Measurements from ENCODE around the gene LMLN.
A peak's percentile ranks its signal among the peaks of the same experiment; 100 is the strongest.
"Not testable (repeated sequence)": the region's sequence is repeated elsewhere in the genome, so short reads cannot be mapped to it uniquely, and the experiment has no call there.

Gene LMLN

DNA sequence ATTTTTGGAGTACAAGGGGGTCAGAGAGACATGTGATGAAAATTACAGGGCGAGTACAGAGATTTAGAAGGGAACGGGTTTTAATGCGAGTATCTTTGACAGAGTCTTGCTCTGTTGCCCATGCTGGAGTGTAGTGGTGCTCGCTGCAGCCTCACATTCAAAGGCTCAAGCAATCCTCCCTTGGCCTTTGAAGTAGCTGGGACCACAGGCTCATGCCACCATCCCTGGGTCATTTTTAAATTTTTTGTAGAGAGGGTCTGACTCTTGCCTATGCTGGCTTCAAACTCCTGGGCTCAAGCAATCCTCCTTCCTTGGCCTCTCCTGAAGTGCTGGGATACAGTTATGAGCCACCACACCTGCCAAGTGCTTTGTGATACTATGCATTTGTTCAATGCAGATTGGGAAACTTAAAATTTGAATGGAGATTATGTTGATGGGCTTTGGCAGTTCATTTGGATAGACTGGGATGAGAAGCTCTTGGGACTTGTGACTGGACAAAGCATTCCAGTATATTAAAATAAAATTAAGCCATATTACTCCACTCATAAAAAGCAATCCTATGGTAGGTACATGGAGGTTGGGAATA lies 4.0 kb upstream of the LMLN start:
- no peak for DNase-seq (ENCODE audit: low read depth in 2 of 2)

DNA sequence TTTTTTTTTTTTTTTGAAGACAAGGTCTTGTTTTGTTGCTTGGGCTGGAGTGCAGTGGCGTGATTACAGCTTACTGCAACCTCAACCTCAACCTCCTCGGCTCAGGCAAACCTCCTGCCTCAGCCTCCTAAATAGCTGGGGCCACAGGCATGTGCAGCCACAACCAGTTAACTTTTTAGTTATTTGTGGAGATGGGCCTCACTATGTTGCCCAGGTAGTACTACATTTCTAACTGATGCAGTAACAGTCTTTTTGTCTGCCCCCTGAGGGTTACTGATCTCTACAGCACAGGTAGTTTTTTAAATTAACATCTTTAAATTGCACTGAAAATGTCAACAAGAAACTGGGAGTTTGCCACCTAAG lies 3.4 kb upstream of the LMLN start:
- DNase-seq (ENCODE audit: low read depth in 2 of 2) = no peak

DNA sequence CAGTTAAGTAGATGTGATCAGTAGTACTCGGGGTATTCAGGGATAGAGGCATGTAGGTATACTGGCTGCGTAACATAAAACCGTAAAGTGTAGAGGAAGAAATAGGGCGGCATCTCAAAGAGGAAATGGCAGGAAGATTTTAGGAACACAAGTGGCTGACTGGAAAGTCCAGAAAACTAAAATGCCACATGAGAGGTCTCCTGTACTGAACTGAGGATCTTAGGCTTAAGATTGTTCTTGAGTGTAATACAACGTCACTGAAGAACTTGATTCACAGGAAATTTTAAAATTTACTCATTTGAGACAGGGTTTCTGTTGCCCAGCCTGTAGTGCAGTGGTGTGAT lies 2.3 kb upstream of the LMLN start:
- no peak for DNase-seq (ENCODE audit: low read depth in 2 of 2)

DNA sequence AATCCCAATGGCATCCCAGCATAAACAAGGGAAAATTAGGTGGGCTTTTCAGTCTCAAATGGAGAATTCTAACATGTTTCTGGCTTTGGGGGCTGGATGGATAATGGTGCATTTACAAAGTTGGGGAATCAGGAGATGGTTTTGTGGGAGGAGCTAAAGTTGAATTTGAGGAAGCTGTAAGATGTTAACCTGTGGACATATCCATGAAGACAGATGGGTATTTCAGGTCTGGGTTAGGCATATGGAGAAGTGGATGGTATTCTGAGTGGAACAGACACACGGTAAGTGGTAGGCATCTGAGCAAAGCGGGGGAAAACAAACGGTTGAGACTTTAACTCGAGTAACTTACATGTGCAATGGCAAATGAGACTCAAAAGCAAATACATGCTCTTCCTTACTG lies 1.7 kb upstream of the LMLN start:
- DNase-seq (ENCODE audit: low read depth in 2 of 2) = no peak

DNA sequence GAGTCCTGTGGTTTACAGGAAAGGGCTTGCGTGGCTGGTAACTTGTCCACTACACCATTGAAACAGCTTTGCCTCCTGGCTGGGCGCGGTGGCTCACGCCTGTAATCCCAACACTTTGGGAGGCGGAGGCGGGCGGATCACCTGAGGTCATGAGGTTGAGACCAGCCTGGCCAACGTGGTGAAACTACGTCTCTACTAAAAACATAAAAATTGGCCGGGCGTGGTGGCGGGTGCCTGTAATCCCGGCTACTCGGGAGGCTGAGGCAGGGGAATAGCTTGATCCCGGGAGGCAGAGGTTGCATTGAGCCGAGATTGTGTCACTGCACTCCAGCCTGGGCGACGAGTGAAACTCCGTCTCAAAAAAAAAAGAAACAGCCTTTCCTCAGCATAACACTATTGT lies 1.2 kb upstream of the LMLN start:
- DNase-seq (ENCODE audit: low read depth in 2 of 2) = not testable (repeated sequence)

DNA sequence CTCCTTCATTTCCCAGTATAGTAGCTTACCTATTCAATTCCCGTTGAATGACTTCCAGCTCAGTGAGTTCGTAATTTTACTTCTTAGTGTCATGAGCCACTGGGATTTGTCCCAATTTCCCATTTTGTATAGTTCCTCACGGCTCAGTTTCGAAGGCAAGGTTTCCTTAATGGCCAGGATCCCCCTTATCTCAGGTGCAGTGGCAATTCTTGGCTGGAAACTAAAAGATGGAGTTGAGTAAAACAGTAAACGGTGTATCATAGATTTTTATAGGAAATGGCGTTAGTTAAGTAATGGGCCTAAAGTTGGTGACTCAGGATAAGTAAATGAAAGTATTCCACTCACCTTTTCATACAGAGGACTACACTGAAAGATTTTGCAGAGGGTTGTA lies 522 bp upstream of the LMLN start:
- no peak for DNase-seq (ENCODE audit: low read depth in 2 of 2)

DNA sequence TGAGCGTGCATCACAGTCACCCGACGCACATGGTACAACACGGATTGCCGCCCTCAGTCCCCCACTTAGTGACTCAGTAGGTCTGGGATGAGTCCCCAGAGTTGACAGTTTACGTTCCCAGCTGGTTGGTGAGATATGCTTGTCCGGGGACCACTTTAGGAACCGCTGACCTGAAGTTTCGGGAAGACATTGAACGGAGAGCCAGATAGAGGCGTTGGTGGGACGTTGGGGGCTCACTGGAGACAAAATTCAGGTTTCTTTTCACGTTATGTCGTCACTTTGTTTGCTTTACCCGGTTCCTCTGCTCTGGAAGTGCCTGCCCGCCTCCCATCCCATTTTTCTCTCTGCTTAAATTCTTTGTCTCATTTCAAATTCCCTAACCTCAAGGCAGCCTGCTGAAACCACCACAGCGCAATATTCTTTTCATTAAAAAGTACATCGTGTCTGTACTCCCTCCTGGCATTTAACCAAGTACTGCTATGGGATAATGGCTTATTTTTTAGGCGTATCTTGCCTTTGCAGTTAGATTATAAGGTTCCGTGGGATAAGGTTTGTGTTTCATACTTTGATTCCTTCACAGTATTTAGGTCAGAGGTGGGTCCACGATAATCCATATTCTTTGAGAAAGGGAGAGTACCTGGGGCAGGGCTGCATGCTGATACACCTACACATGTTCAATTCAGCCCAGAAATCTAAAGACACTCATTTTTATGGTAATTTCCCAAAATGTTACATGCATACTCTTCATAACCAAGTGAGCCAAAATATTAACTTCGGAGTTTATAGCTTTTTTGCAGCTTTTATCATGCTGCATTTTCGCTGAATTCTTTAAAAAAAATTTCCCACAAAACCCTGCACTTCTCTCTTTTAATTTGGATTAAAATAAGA lies 921 bp downstream of the LMLN start:
- DNase-seq (ENCODE audit: low read depth in 2 of 2) = peak in 1 of 2 donors; percentile 43

DNA sequence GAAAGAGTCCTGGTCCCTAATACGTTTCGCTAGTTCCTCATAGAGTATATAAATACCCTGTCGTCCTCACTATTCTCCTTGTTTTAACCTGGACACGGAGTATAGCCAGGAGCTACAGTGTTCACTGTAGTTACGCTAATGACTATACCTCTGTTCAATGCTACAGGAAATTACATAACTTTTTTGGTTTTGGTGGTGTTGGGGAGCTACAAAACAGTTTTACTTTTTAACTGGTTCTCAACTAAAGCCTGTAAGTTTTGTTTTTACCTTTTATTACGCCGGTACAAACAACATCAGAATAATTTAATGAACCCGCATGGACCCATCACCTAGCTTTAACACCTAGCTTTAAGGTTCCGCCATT lies 1.5 kb downstream of the LMLN start:
- no peak for DNase-seq (ENCODE audit: low read depth in 2 of 2)

DNA sequence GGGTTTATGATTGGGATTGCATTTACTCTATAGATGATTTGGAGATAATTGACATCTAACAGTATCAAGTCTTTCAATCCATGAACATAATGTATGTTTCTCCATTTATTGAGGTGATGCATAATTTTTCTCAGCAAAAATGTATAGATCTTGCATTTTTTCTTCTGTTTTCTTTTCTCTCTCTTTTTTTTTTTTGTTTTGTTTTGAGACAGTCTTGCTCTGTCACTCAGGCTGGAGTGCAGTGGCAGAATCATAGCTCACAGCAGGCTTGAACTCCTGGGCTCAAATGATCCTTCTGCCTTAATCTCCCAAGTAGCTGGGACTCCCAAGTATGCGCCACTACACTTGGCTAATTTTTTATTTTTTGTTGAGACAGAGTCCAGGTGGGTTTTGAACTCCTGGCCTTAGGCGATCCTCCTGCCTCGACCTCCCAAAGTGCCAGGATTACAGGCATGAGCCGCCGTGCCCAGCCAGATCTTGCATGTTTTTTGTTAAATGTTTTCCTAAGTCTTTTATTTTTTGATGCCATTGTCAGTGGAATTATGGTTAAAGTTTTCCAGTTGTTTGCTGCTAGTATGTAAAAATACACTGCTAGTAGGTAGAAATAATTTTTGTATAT lies 3.1 kb downstream of the LMLN start:
- no peak for DNase-seq (ENCODE audit: low read depth in 2 of 2)

DNA sequence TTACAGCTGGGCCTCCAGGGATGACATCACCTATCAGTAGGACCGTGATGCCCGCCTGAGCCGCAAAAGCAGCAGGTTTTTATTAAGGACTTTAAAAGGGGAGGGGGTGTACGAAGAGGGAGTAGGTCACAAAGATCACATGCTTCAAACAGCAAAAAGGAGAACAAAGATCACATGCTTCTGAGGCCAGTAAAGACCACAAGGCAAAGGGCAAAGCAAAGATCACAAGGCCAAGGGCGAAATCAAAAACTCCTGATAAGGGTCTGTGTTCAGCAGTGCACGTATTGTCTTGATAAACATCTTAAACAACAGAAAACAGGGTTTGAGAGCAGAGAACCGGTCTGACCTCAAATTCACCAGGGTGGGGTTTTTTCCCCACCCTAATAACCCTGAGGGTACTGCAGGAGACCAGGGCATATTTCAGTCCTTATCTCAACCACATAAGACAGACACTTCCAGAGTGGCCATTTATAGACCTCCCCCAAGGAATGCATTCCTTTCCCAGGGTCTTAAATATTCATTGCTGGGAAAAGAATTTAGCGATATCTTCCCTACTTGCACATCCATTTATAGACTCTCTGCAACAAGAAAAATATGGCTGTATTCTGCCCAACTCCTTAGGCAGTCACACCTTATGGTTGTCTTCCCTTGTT lies 7.4 kb downstream of the LMLN start:
- not testable (repeated sequence) for DNase-seq (ENCODE audit: low read depth in 2 of 2)

DNA sequence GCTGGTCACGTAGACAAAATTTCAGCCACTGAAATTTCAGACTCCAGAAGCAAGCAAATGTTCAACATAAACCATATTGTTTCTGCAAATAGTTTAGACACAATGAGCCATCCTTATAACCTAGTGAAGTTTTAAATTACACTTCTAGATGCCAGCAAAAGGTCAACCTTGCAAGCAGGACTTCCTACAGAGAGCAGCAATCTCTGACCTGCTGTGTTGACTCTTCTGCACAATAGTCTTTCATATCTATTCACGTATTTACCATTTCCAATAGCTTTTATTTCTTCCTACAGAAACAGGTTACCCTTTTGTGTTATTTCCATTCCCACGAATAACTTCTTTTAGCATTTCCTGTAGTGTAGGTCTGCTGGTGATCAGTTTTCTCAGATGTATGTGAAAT lies 10.6 kb downstream of the LMLN start:
- no peak for DNase-seq (ENCODE audit: low read depth in 2 of 2)

DNA sequence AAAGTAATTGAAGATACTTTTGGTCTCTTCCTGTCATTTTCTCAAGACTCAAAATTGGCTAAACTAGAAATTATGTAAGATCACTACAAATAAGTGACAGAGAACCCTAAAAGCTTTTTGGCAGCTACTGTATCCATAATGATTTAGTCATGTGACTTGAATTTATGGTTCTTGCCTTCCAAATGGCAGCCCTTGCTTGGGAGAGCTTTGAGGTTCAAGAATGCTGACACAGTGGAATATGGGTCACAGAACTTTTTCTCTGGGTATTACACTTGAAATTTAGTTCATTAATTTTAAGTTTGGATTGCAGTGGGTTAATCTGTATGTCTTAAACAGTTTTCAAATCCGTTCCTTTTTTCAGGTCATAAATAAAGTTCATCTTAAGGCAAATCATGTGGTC lies 14.0 kb downstream of the LMLN start:
- no peak for DNase-seq (ENCODE audit: low read depth in 2 of 2)

DNA sequence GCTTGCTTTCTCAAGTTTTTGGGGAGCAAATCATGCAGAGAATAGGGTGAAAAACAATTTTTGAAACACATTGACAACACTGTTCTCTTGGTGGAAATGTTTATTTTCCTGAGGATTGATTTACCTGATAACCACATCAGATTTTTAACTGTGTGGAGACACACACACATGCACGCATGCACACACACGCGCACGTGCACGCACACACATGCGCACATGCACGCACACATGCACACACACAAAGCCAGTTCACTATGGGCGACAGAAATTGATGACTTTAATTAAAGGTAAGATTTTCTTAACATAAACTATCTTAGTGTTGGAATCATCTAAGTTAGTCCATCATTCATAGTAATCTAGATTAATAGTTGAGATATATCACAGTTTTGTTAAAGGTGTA lies 15.3 kb downstream of the LMLN start:
- DNase-seq (ENCODE audit: low read depth in 2 of 2) = no peak

DNA sequence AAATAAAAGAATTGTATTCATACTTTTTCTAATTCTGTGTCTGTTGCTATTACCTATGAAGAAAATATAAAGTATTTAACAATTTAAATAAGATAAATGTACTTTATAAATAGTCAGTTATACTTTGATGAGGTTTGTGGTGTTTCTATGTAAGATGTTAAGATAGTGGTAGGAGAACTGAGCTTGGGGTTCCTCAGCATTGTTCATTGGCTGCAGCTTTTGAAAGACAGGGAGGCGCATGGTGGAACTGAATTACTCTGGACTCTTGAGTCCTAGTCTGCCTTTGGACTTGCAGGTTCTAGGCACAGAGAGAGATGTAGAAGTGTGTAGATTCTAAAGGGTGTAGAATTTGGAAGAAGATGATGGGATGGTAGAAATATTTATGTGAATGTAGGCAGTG lies 23.1 kb downstream of the LMLN start:
- DNase-seq (ENCODE audit: low read depth in 2 of 2) = no peak

DNA sequence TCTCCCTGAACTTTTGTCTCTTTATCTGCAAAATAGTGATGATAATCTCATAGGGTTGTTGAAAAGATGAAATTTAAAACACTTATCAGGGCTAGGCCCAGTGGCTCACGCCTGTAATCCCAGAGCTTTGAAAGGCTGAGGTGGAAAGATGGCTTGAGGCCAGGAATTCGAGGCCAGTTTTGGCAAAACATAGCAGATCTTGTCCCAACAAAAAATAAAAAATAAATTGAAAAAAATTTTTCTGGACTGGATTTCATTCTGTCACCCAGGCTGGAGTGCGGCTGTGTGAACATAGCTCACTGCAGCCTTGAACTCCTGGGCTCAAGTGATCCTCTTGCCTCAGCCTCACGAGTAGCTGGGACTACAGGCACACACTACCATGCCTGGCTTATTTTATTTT lies 29.6 kb downstream of the LMLN start:
- DNase-seq (ENCODE audit: low read depth in 2 of 2) = no peak

DNA sequence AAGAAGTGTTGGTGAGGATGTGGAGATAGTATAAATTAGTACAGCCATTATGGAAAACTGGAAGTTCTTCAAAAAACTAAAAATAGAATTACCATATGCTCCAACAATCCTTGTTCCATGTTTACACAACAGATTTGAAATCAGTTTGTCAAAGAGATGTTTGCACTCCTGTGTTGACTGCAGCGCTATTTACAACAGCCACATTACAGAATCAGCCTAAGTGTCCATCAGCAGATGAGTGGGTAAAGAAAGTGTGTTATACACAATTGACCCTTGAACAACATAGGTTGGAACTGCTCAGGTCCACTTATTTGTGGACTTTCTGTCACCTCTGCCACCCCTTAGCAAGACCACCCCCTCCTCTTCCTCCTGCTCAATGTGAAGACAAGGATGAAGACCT lies 34.7 kb downstream of the LMLN start:
- no peak for DNase-seq (ENCODE audit: low read depth in 2 of 2)

DNA sequence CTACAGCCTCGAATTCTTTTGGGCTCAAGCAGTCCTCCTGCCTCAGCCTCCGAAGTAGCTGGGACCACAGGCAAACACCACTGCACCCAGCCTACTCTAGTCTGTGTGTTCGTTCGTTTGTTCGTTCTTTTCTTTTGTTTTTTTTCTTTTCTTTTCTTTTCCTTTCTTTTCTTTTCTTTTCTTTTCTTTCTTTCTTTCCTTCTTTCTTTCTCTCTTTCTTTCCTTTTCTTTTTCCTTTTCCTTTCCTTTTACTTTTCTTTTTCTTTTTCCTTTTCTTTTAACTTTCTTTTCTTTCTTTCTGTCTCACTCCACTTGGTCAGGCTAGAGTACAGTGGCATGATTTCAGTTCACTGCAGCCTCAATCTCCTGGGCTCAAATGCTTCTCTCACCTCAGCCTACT lies 36.8 kb downstream of the LMLN start:
- DNase-seq (ENCODE audit: low read depth in 2 of 2) = no peak

DNA sequence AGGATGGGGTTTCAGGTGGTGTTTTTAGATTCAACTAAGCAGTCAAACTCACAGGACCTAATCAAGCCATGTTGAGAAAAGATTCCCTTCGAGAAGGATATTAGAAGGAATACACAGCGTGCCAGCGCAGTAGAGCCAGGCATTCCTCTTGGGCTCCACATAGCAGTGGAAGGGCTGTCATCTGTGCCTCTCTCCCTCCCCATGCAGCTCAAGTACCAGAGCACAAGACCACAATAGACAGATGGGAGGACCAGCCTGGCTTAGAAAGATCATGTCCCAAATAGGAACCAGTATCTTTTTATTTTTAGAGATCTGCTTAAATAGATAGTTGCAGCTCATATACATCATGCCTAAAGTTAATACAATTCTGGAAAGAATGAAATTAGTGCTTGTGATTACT lies 37.9 kb downstream of the LMLN start:
- no peak for DNase-seq (ENCODE audit: low read depth in 2 of 2)

DNA sequence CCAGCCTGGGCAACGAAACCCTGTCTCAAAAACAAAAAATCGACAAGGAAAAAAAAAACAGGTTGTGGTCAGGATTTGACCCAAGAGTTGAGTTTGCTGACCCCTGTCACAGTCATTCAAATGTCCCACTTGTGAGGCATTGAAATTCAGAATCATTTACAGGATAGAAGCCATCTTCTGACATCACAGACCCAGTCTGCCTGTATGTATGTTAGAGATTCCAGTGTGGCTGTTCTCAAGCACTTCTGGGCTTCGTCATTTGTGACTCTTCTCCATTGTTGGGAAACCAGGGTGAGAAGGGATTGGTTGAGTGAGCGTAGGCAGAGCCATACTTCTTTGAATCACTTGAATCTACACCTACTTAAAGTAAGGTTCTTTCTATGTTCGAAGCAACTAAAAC lies 57.1 kb downstream of the LMLN start:
- DNase-seq (ENCODE audit: low read depth in 2 of 2) = no peak

DNA sequence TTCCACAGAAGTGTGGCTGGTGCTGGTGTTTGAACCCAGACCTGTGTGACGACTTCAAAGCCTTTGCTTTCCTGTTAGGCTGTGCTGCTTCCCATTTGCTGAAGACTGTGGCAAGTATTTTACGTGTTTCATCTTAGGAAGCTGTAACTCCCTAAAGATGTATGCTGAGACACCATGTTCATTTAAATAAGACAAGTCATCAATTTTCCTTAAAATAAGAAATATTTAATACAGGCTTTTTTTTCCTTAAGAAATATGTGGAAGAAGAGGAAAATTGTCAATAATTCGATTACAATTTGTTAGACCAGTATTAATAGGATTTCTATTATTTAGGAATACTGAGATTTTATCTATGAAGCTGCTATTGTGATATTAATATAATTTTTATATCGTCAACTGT lies 58.4 kb downstream of the LMLN start:
- no peak for DNase-seq (ENCODE audit: low read depth in 2 of 2)

DNA sequence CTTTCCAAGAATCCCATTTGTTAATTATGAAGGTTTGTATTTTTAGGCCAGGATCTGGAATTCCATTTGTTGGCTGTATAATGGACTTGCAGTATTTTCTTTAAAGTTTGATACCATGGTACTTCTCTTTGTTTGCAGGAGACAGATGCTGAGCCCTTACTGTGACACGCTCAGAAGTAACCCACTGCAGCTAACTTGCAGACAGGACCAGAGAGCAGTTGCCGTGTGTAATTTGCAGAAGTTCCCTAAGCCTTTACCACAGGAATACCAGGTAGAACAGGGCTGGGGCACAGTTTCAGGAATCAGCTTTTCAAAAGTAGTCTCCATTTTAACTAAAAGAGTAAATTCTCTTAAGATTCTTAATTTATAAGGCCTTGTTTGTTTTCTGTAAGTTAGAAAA lies 59.1 kb downstream of the LMLN start:
- no peak for DNase-seq (ENCODE audit: low read depth in 2 of 2)

DNA sequence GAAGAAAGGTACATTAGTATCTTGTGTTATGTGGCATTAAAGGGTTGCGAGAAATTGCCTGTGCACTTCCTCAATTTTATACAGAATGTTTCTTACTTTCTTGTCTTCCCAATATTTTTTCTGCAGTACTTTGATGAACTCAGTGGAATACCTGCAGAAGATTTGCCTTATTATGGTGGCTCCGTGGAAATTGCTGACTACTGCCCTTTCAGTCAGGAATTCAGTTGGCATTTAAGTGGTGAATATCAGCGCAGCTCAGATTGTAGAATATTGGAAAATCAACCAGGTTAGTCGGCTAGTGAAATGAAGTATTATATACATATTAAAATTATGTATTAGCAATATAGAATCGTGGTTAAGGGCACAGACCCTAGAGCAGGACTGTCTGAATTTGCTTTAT lies 61.3 kb downstream of the LMLN start:
- DNase-seq (ENCODE audit: low read depth in 2 of 2) = no peak

DNA sequence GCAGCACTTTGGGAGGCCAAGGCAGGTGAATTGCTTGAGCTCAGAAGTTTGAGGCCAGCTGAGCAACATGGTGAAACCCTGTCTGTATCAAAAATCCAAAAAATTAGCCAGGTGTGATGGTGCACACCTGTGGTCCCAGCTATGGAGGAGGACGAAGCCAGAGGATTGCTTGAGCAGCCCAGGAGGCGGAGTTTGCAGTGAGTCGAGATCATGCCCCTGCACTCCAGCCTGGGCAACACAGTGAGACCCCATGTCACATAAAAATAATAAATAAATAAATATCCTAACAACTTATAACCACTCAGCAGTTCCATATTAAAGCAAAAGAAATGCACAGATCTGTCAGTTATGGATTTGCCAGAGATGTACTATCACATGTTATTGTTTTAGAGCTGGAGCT lies 62.6 kb downstream of the LMLN start:
- DNase-seq (ENCODE audit: low read depth in 2 of 2) = no peak

Measured in stimulated activated CD8-positive, alpha-beta memory T cell treated with anti-CD3 and anti-CD28 coated beads, Interleukin-7, amount 100 ng/mL, for 4 hours (primary cell).